ENCODE data around the gene PSPC1.

- TF ChIP-seq CTCF (conservative IDR thresholded peaks at IDR 0.05), result no peak
- no peak for TF ChIP-seq EZH2 (IDR thresholded peaks at IDR 0.05; ENCODE audit: low read depth)
Measured at GRCh38 chr13:19767966-19768365, 14.8 kb downstream of the PSPC1 start.
